HG02798 (cell line): ENCODE results near the gene COL13A1.

Source experiments
- ATAC-seq: cut with Tn5 transposase; IDR thresholded peaks from one replicate; pipeline ENCODE4 v1.9.1; 2021; ENCODE audit warnings: mild to moderate bottlenecking; ENCODE audit not compliant: unreplicated experiment, poor library complexity

The COL13A1 gene

GRCh38 chr10:69789164-69789576, 12.5 kb upstream of the COL13A1 start:
- ATAC-seq: no peak

- ATAC-seq: no peak
Measured at GRCh38 chr10:69791812-69792211, 9.9 kb upstream of the COL13A1 start.

GRCh38 chr10:69792341-69792740, 9.4 kb upstream of the COL13A1 start:
- ATAC-seq: no peak

- ATAC-seq: no peak
Measured at GRCh38 chr10:69794673-69795072, 7.0 kb upstream of the COL13A1 start.

- no peak for ATAC-seq
Measured at GRCh38 chr10:69795242-69795934, 6.3 kb upstream of the COL13A1 start.

GRCh38 chr10:69797959-69798358, 3.7 kb upstream of the COL13A1 start:
- ATAC-seq: no peak

- ATAC-seq: no peak
Measured at GRCh38 chr10:69800109-69800508, 1.6 kb upstream of the COL13A1 start.

GRCh38 chr10:69800665-69801064, 1.0 kb upstream of the COL13A1 start:
- no peak for ATAC-seq

- no peak for ATAC-seq
Measured at GRCh38 chr10:69801094-69801433, 642 bp upstream of the COL13A1 start.

- ATAC-seq: no peak
Measured at GRCh38 chr10:69802424-69803161, 887 bp downstream of the COL13A1 start.

GRCh38 chr10:69803809-69804208, 2.1 kb downstream of the COL13A1 start:
- ATAC-seq: no peak

GRCh38 chr10:69804775-69805174, 3.1 kb downstream of the COL13A1 start:
- ATAC-seq: no peak

GRCh38 chr10:69807122-69807521, 5.4 kb downstream of the COL13A1 start:
- ATAC-seq: no peak

GRCh38 chr10:69807696-69808095, 6.0 kb downstream of the COL13A1 start:
- ATAC-seq: no peak

- ATAC-seq: no peak
Measured at GRCh38 chr10:69809318-69809717, 7.6 kb downstream of the COL13A1 start.

- no peak for ATAC-seq
Measured at GRCh38 chr10:69810097-69810496, 8.4 kb downstream of the COL13A1 start.

- ATAC-seq: no peak
Measured at GRCh38 chr10:69810675-69811397, 9.1 kb downstream of the COL13A1 start.

- no peak for ATAC-seq
Measured at GRCh38 chr10:69813632-69814031, 11.9 kb downstream of the COL13A1 start.

GRCh38 chr10:69814251-69814650, 12.5 kb downstream of the COL13A1 start:
- no peak for ATAC-seq

GRCh38 chr10:69815104-69815503, 13.4 kb downstream of the COL13A1 start:
- ATAC-seq: no peak

- ATAC-seq: no peak
Measured at GRCh38 chr10:69816521-69816920, 14.8 kb downstream of the COL13A1 start.
